ENCODE results near the gene B4GALT4.

B4GALT4 gene

DNA sequence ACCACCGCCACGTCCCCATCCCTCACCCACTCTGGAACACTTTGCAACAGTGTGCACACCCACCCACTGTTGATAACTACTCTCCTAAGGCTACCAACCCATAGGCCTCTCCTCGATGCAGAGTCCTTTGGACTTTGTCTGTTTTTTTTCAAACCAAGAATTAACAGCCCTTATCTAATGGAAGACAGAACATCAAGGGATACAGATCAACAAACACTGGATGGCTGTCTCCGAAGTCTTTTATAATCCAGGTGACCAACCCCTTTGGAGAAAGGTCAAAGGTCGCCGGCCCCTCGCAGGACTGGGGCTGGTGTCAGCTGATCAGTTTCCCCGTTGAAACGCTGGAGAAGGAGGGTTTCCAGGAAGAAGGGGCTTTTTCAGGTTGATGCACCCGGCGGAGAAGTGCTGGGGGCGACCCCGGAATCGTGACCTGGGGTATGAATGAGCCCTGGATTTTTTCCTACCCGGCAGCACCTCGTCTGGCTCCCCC lies 532 bp downstream of the B4GALT4 start:
- no peak for TF ChIP-seq FOXP2 (optimal IDR thresholded peaks at IDR 0.05; ENCODE audit: borderline replicate concordance, extremely low read depth, extremely low read length, insufficient read depth)
- no peak for TF ChIP-seq TAF1 (IDR thresholded peaks at IDR 0.05; ENCODE audit: borderline replicate concordance, insufficient read depth, low read length)
- TF ChIP-seq SIN3A (IDR thresholded peaks at IDR 0.05; ENCODE audit: borderline replicate concordance, insufficient read depth, low read length): no peak
- TF ChIP-seq POLR2AphosphoS5 (IDR thresholded peaks at IDR 0.05; ENCODE audit: low read depth, low read length): no peak
- no peak for TF ChIP-seq REST (IDR thresholded peaks at IDR 0.05; ENCODE audit: insufficient read depth in 1 of 2, low read depth in 2 of 2, low read length in 2 of 2)

DNA sequence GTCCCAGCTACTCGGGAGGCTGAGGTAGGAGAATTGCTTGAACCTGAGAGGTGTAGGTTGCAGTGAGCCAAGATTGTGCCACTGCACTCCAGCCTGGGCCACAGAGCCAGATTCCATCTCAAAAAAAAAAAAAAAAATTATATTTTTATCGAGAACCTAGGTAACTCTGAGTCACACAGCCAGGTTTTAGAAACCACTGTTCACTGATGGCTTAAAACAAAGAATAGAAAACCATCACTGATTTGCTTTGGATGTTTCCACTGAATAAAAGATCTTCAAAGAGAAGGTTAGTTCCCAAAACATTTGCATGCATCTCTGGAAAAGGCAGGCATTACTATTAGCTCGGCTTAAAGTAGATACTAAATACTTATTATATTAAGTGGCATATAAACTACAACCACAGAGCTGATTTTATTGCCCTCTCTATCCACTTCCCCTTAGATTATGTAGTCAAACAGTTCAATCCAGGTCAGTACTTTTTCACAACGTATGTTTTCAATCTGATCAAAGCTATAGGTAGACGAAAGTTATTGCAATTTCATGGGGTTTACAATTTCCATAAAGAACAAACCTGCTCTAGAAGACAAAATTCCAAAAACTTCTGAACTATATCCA lies 1.4 kb downstream of the B4GALT4 start:
- no peak for TF ChIP-seq FOXP2 (optimal IDR thresholded peaks at IDR 0.05; ENCODE audit: borderline replicate concordance, extremely low read depth, extremely low read length, insufficient read depth)
- TF ChIP-seq REST (IDR thresholded peaks at IDR 0.05; ENCODE audit: insufficient read depth in 1 of 2, low read depth in 2 of 2, low read length in 2 of 2): no peak
- no peak for TF ChIP-seq POLR2AphosphoS5 (IDR thresholded peaks at IDR 0.05; ENCODE audit: low read depth, low read length)
- no peak for TF ChIP-seq SIN3A (IDR thresholded peaks at IDR 0.05; ENCODE audit: borderline replicate concordance, insufficient read depth, low read length)

DNA sequence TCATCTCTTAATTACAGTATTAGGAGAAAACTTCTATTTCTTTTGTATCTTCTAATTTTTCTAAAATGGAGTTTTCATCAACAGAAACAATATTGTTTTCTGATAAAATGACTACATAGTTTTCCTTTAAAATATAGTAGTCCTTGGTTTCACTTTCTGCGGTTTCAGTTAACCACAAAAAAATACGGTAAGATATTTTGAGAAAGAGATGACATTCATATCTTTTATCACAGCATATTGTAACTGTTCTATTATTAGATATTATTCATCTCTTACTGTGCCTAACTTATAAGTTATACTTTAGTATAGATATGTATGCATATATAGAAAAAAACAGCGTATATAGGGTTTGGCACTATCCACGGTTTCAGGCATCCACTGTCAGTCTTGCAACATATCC lies 2.3 kb downstream of the B4GALT4 start:
- no peak for TF ChIP-seq POLR2AphosphoS5 (IDR thresholded peaks at IDR 0.05; ENCODE audit: low read depth, low read length)
- no peak for TF ChIP-seq SIN3A (IDR thresholded peaks at IDR 0.05; ENCODE audit: borderline replicate concordance, insufficient read depth, low read length)
- no peak for TF ChIP-seq TAF1 (IDR thresholded peaks at IDR 0.05; ENCODE audit: borderline replicate concordance, insufficient read depth, low read length)
- no peak for TF ChIP-seq REST (IDR thresholded peaks at IDR 0.05; ENCODE audit: insufficient read depth in 1 of 2, low read depth in 2 of 2, low read length in 2 of 2)
- TF ChIP-seq FOXP2 (optimal IDR thresholded peaks at IDR 0.05; ENCODE audit: borderline replicate concordance, extremely low read depth, extremely low read length, insufficient read depth): no peak

DNA sequence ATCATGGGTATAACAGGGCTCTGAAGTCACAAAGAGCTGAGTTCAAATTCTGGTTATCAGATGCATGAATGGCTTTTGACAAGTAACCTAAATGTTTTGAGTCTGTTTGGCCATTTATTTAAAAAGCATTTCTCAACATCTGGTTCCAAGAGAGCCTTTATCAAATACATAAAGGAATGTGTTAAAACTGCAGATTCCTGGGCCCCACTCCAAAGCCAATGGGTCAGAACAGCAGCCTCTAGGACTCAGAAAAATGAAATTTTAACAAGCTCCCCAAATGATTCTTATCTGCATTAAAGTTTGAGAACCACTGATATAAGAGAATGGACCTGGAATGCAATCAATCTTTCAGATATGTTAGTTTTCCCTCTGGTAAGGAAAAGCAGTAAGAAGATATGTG lies 3.4 kb downstream of the B4GALT4 start:
- TF ChIP-seq TAF1 (IDR thresholded peaks at IDR 0.05; ENCODE audit: borderline replicate concordance, insufficient read depth, low read length) (no peak), FOXP2 (optimal IDR thresholded peaks at IDR 0.05; ENCODE audit: borderline replicate concordance, extremely low read depth, extremely low read length, insufficient read depth) (no peak), SIN3A (IDR thresholded peaks at IDR 0.05; ENCODE audit: borderline replicate concordance, insufficient read depth, low read length) (no peak), REST (IDR thresholded peaks at IDR 0.05; ENCODE audit: insufficient read depth in 1 of 2, low read depth in 2 of 2, low read length in 2 of 2) (no peak), POLR2AphosphoS5 (IDR thresholded peaks at IDR 0.05; ENCODE audit: low read depth, low read length) (no peak)

Data from PFSK-1 (cell line).